GM19467 (cell line): ENCODE measurements around the gene KBTBD3.
"Not testable (repeated sequence)": the region's sequence is repeated elsewhere in the genome, so short reads cannot be mapped to it uniquely, and the experiment has no call there.

ENCODE experiments used
- ATAC-seq: cut with Tn5 transposase; IDR thresholded peaks from one replicate; pipeline ENCODE4 v1.9.1; 2021; ENCODE audit warnings: mild to moderate bottlenecking, moderate library complexity; ENCODE audit not compliant: unreplicated experiment

Gene KBTBD3

GRCh38 chr11:106012744-106013143, 64.4 kb downstream of the KBTBD3 start:
- no peak for ATAC-seq

DNA sequence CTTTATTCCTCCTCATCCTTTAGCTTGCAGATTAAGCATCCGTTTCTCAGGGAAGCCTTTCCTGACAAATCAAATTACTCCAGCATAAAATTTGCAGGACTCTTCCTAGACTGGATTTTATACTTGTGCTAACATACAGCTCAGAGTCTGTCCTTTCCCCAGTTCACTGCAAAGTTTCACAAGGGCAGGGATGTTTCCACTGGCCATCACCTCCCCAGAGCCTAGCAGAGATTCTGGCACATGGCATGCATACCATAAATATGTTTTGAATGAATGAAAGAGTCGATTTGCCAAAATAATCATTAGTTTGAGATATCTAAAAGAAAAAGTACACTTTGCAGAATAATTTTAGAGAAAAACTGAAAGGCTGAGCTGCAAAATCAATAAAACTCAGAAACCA, 65.7 kb downstream of the KBTBD3 start:
- no peak for ATAC-seq

GRCh38 chr11:106003094-106003493, 74.1 kb downstream of the KBTBD3 start:
- not testable (repeated sequence) for ATAC-seq

- ATAC-seq: no peak
Observed at GRCh38 chr11:106001304-106002012, 75.7 kb downstream of the KBTBD3 start.
